Measurements from ENCODE around the gene KIF6.

DNA sequence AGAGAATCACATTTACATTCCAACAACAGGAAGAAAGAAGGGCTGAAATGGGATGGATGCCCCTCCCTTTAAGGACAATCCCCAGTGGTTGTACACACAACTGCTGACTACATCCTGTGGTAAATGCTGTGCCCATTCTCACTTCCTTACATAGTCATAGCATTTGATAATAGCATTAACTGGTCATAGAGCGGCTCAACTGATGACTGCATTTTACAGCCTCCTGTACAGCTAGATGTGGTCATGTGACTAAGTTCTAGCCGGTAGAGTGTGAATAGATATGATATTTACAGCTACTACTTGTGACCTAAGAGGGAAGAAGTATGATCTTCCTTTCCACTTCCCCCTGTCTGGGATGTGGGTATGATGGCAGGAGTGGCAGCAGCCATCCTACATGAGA lies 435.7 kb downstream of the KIF6 start:
- TF ChIP-seq, protein P1, sequence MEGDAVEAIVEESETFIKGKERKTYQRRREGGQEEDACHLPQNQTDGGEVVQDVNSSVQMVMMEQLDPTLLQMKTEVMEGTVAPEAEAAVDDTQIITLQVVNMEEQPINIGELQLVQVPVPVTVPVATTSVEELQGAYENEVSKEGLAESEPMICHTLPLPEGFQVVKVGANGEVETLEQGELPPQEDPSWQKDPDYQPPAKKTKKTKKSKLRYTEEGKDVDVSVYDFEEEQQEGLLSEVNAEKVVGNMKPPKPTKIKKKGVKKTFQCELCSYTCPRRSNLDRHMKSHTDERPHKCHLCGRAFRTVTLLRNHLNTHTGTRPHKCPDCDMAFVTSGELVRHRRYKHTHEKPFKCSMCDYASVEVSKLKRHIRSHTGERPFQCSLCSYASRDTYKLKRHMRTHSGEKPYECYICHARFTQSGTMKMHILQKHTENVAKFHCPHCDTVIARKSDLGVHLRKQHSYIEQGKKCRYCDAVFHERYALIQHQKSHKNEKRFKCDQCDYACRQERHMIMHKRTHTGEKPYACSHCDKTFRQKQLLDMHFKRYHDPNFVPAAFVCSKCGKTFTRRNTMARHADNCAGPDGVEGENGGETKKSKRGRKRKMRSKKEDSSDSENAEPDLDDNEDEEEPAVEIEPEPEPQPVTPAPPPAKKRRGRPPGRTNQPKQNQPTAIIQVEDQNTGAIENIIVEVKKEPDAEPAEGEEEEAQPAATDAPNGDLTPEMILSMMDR (IDR thresholded peaks at IDR 0.05; ENCODE audit: low read length) = no peak
- TF ChIP-seq EZH2 (IDR thresholded peaks at IDR 0.05; ENCODE audit: borderline replicate concordance, low read length) = no peak

Data from OCI-LY1 (cell line).